ENCODE data around the gene RPP21. TPM values are rescaled to one million over a fixed set of nuclear protein-coding genes. Genes with fewer than 3 reads are reported as not detected.

Gene RPP21
- total RNA-seq: 33.7 and 60.1 TPM in 2 replicates

DNA sequence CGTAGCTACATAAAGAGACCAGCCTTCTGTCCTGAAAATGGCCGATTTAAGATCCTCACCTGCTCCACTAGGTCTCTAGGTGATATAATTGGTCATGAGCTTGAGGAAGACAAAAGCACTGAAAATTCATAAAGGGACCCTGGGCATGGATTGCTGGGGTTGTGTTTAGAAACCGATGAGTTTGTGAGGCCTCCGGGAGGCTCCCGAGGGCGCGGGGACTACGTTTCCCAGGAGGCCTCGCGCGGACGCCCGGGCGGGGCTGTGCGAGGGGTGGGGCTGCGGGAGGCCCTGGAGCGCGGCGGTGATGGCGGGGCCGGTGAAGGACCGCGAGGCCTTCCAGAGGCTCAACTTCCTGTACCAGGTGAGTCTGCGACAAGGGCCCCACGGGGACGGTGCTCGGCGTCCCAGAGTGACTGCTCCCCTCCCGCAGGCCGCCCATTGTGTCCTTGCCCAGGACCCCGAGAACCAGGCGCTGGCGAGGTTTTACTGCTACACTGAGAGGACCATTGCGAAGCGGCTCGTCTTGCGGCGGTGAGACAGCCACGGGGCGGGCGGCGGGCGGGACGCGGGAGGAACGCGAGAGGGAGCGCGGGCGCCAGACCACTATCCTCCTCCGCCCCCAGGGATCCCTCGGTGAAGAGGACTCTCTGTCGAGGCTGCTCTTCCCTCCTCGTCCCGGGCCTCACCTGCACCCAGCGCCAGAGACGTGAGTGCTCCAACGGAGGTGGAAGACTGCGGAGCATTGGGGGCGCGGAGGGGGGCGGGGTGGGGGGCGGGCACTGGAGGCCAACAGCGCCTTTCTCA lies at the start of gene RPP21:
TSS of gene RPP21 (plus strand) at position 289 of the 804 bp plus-strand sequence. CDS start at position 305, 16 bp downstream.

GRCh38 chr6:30326526-30327231 lies 18.3 kb upstream of the RPP21 start, which contains the start of gene TRIM39:
Gene TRIM39 (plus strand): TSS chr6:30326927. CDS start chr6:30329318, 2,391 bp downstream.

Other genes starting within 250 kb of the RPP21 start
- not detected in 2 replicates for gene TRIM31, start 232.1 kb upstream of the RPP21 start, total RNA-seq
- not detected in 2 replicates for gene TRIM40, start 209.0 kb upstream of the RPP21 start, total RNA-seq
- gene TRIM10, start 183.9 kb upstream of the RPP21 start, total RNA-seq: not detected in 2 replicates
- not detected in 2 replicates for gene TRIM15, start 181.6 kb upstream of the RPP21 start, total RNA-seq
- gene TRIM26, start 131.8 kb upstream of the RPP21 start, total RNA-seq: 30.8 and 34.9 TPM in 2 replicates
- 11.2 and 19.5 TPM in 2 replicates for gene TRIM39, start 18.2 kb upstream of the RPP21 start, total RNA-seq
- gene HLA-E, start 144.4 kb downstream of the RPP21 start, total RNA-seq: 231 and 235 TPM in 2 replicates
- gene GNL1, start 211.3 kb downstream of the RPP21 start, total RNA-seq: 49.1 and 70.9 TPM in 2 replicates
- 5.7 and 7.5 TPM in 2 replicates for gene PRR3, start 212.1 kb downstream of the RPP21 start, total RNA-seq
- 22.5 and 32.6 TPM in 2 replicates for gene ABCF1, start 226.3 kb downstream of the RPP21 start, total RNA-seq